Measurements from ENCODE around the gene SHROOM3. TPM values are rescaled to one million over a fixed set of nuclear protein-coding genes. Genes with fewer than 3 reads are reported as not detected.

Gene SHROOM3
- total RNA-seq, 3 donors from 2014 or later: 105 to 263 (median 158) TPM

DNA sequence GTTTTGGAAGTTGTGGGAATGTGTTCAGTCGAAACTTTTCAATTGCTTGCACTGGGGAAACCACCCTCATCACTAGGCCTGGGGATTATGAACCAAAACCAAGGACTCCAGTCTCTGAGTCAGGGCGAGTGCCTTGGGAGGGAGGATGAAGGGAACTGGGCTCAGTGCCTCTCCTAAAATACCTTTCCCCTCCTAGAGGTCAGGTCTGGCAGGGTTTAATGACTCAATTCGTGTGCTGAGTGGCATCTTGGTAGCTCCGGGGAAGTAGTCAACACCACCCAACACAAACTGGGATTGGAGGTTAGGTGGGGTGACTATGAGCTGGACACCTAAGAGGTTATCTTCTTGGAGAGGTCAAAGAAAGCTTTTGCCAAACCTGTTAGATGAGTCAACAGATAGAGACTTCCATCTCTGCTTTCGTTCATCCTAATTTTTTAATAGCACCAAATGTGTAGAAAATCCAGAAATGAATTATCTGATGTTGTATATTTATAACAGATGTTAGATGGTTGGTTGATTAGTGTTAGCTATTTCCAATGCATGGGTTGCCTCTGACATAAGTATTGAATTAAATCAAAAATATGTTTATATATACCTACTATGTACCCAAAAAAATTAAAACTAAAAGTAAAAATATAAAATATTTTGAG, 202.8 kb downstream of the SHROOM3 start:
- no peak for ATAC-seq
- H3K4me1 ChIP-seq (ENCODE audit: low read depth): no peaks in the 10 kb centered on the region

GRCh38 chr4:76639288-76639687, 204.3 kb downstream of the SHROOM3 start:
- Histone ChIP-seq H3K4me3 (no peak overlapping the region), H3K4me1 (ENCODE audit: low read depth) (no peaks in the 10 kb centered on the region), H3K9me3 (no peaks in the 10 kb centered on the region), H3K36me3 (ENCODE audit: low read depth) (no peaks in the 10 kb centered on the region)
- DNase-seq (no peak), ATAC-seq (peak; percentile 43)
- no peak for TF ChIP-seq CTCF (IDR thresholded peaks at IDR 0.05)
- intact Hi-C loops (cut with DNase I, micrococcal nuclease): no loop called here

More for the DNA sequence above, 202.8 kb downstream of the SHROOM3 start:
- TF ChIP-seq CTCF (IDR thresholded peaks at IDR 0.05): no peak
- no peak overlapping the region for H3K4me3 ChIP-seq
- DNase-seq: no peak
- intact Hi-C loops (cut with DNase I, micrococcal nuclease): no loop called here
- no peaks in the 10 kb centered on the region for H3K36me3 ChIP-seq (ENCODE audit: low read depth)
- no peaks in the 10 kb centered on the region for H3K9me3 ChIP-seq

DNA sequence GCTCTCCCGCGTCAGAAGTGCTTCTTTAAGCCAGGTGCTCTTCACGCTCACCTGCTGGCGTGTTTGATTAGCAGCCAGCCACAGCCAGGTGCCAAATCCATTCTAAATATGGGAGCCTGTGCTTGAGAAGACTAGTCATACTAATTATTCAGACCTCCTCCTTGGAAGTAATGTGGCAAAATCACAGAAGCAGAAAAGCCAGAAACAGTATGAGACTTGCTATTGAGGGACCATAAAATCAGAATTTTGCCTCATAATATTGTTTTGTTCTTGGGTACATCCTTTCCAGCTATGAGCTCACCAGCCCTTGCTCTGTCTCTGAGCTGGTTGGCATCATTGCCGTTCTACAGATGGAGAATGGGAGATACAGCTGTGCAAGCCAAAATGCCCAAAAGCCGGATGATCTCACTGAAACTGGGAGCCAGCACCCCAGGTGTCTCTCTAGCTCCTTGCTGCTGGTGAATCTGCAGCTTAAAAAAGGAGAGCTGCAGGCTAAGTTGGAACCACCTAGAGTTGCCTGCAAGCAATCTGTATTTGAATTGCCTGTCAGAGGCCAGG, 205.4 kb downstream of the SHROOM3 start:
- Histone ChIP-seq H3K36me3 (ENCODE audit: low read depth) (no peaks in the 10 kb centered on the region), H3K9me3 (no peaks in the 10 kb centered on the region), H3K4me3 (no peak overlapping the region), H3K4me1 (ENCODE audit: low read depth) (no peaks in the 10 kb centered on the region)
- no peak for DNase-seq
- intact Hi-C loops (cut with DNase I, micrococcal nuclease): no loop called here
- peak; percentile 64 for ATAC-seq
- no peak for TF ChIP-seq CTCF (IDR thresholded peaks at IDR 0.05)

- peak; percentile 83 for ATAC-seq
- H3K36me3 ChIP-seq (ENCODE audit: low read depth): no peaks in the 10 kb centered on the region
- no peaks in the 10 kb centered on the region for H3K4me1 ChIP-seq (ENCODE audit: low read depth)
- H3K4me3 ChIP-seq: no peak overlapping the region
- H3K9me3 ChIP-seq: no peaks in the 10 kb centered on the region
- peak in 1 of 3 donors; percentile 32 for DNase-seq
- intact Hi-C loops (cut with DNase I, micrococcal nuclease): no loop called here
- no peak for TF ChIP-seq CTCF (IDR thresholded peaks at IDR 0.05)
These were observed 206.3 kb downstream of the SHROOM3 start for GRCh38 chr4:76641351-76641750.

DNA sequence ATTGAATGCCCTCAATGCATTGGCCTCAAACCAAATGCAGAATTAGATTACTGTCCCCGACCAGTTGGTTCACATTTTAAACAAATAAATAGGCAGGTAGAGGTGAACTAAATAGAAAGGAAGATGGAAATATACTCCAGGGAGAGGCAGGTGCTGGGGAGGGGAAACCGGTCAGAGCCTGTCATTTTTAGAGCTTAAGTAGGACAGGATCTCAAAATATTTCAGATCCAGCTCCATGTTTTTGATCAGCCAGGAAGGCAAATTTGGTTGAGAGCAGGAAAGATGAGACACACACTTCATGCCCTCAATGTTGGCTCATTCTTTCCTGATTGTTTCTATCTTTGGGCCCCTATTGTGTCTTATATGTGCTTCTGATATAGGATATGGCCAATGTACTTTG, 206.7 kb downstream of the SHROOM3 start:
- ATAC-seq: no peak
- Histone ChIP-seq H3K4me1 (ENCODE audit: low read depth) (no peaks in the 10 kb centered on the region), H3K9me3 (no peaks in the 10 kb centered on the region), H3K36me3 (ENCODE audit: low read depth) (no peaks in the 10 kb centered on the region), H3K4me3 (no peak overlapping the region)
- intact Hi-C loops (cut with DNase I, micrococcal nuclease): no loop called here
- no peak for TF ChIP-seq CTCF (IDR thresholded peaks at IDR 0.05)
- no peak for DNase-seq

Data from mucosa of descending colon (tissue), 3 donors.